HCT116 (cell line): ENCODE data around the gene LRRC71. TPM values are rescaled to one million over a fixed set of nuclear protein-coding genes. Genes with fewer than 3 reads are reported as not detected.

ENCODE experiments used
- ATAC-seq: fragments of 200-7000 bp; cut with Tn5 transposase; 2 replicates; pipeline ENCODE4 v1.9.1; 2020; ENCODE audit warnings: mild to moderate bottlenecking, moderate library complexity
- BruUV-seq: library from RNA; stranded (reverse); fragments of 400-500 nt; replicated peaks from 2 replicates; lab custom pipeline; 2021; lab: Mats Ljungman, UMichigan
- CTCF ChIA-PET: fragments of 300-600 bp; sonication (Branson Sonifier 250); formaldehyde crosslinking; loops from one replicate; lab custom pipeline; 2021; ENCODE audit warnings: antibody characterized with exemption; lab: Charles Lee
- POLR2A ChIA-PET: fragments of 300-600, 350-600 bp; sonication (Branson Sonifier 250); formaldehyde crosslinking; loops from one replicate; lab custom pipeline; 2021; ENCODE audit warnings: antibody characterized with exemption; lab: Charles Lee
- RAD21 ChIA-PET, 2 experiments: fragments of 300-600 bp; sonication (Branson Sonifier 250); formaldehyde crosslinking; loops; one replicate each; lab custom pipeline; 2023; ENCODE audit warnings: low total read pairs in 2 of 2; ENCODE audit not compliant: uncharacterized antibody in 2 of 2, unreplicated experiment in 2 of 2, low non-redundant PET in 1 of 2; lab: Charles Lee
- DNase-seq: peaks from one replicate; pipeline ENCODE4 v3.0.0-alpha.2; 2010; ENCODE audit warnings: low read depth, low spot score
- H2AFZ ChIP-seq: fragments of 200-600 bp; shearing (Covaris generic), sonication (generic); 2 replicates; pipeline ENCODE4 v1.6.1; 2017; ENCODE audit warnings: low read depth, mixed run types, mixed read lengths, antibody characterized with exemption, low read length; ENCODE audit not compliant: poor library complexity, severe bottlenecking
- H3K27ac ChIP-seq: 2 replicates; pipeline ENCODE4 v1.5.1; 2012; ENCODE audit warnings: low read depth, low read length
- H3K27me3 ChIP-seq: fragments of 200-600 bp; sonication (generic); 2 replicates; pipeline ENCODE4 v1.6.1; 2016; ENCODE audit warnings: mixed run types, low read length, mixed read lengths; ENCODE audit not compliant: insufficient read depth
- H3K36me3 ChIP-seq, 2 experiments: fragments of 200-500 bp in 1 of 2; fragments of 200-600 bp in 1 of 2; sonication (Bioruptor generic) in 1 of 2; sonication (generic) in 1 of 2; 2 replicates each; pipeline versions ENCODE4 v1.5.1 to v1.6.1; 2014 to 2016; ENCODE audit warnings: low read length in 2 of 2, inconsistent platforms in 1 of 2, mixed read lengths in 1 of 2, mixed run types in 1 of 2; ENCODE audit not compliant: insufficient read depth in 2 of 2, control insufficient read depth in 1 of 2
- H3K4me1 ChIP-seq, 2 experiments: fragments of 200-600 bp in 1 of 2; sonication (generic) in 1 of 2; 2 replicates each; pipeline versions ENCODE4 v1.5.1 to v1.6.1; 2012 to 2017; ENCODE audit warnings: low read length in 2 of 2, inconsistent platforms in 1 of 2, mild to moderate bottlenecking in 1 of 2, mixed read lengths in 1 of 2, mixed run types in 1 of 2, moderate library complexity in 1 of 2; ENCODE audit not compliant: insufficient read depth in 2 of 2, control insufficient read depth in 1 of 2
- H3K4me2 ChIP-seq: fragments of 200-600 bp; sonication (generic); 2 replicates; pipeline ENCODE4 v1.6.1; 2017; ENCODE audit warnings: mixed run types, low read length, mixed read lengths
- H3K4me3 ChIP-seq, 2 experiments: fragments of 200-600 bp in 1 of 2; sonication (generic) in 1 of 2; replicated peaks in 1 of 2; 2 replicates each; pipeline ENCODE4 v1.5.1; 2011 to 2016; ENCODE audit warnings: low read length in 2 of 2, control low read depth in 1 of 2, low read depth in 1 of 2, mild to moderate bottlenecking in 1 of 2, mixed read lengths in 1 of 2, mixed run types in 1 of 2
- H3K79me2 ChIP-seq: fragments of 200-600 bp; sonication (generic); 2 replicates; pipeline ENCODE4 v1.6.1; 2017; ENCODE audit warnings: mild to moderate bottlenecking, mixed run types, low read length, moderate library complexity, mixed read lengths; ENCODE audit not compliant: insufficient read depth
- H3K9ac ChIP-seq: fragments of 200-600 bp; sonication (generic); 2 replicates; pipeline ENCODE4 v1.6.1; 2016; ENCODE audit warnings: low read length, mixed read lengths
- H3K9me2 ChIP-seq: fragments of 200-600 bp; sonication (generic), shearing (Covaris generic); 2 replicates; pipeline ENCODE4 v1.6.1; 2017; ENCODE audit warnings: mixed run types, mild to moderate bottlenecking, moderate library complexity; ENCODE audit not compliant: insufficient read depth
- H3K9me3 ChIP-seq, 2 experiments: fragments of 200-500 bp in 1 of 2; fragments of 200-600 bp in 1 of 2; sonication (Bioruptor generic) in 1 of 2; sonication (generic) in 1 of 2; 2 replicates each; pipeline ENCODE4 v1.6.1; 2014 to 2017; ENCODE audit warnings: low read length in 2 of 2, mixed read lengths in 2 of 2, inconsistent platforms in 1 of 2, low read depth in 1 of 2, mild to moderate bottlenecking in 1 of 2, mixed run types in 1 of 2, moderate library complexity in 1 of 2; ENCODE audit not compliant: control insufficient read depth in 1 of 2, insufficient read depth in 1 of 2
- H4K20me1 ChIP-seq: fragments of 200-600 bp; sonication (generic), shearing (Covaris generic); 2 replicates; pipeline ENCODE4 v1.6.1; 2017; ENCODE audit warnings: mixed run types, mild to moderate bottlenecking, moderate library complexity; ENCODE audit not compliant: insufficient read depth
- CBX3 ChIP-seq: IDR thresholded peaks from 2 replicates; pipeline ENCODE4 v1.6.1; 2012; ENCODE audit warnings: low read depth
- EZH2 ChIP-seq: fragments of 200-600 bp; sonication (generic); IDR thresholded peaks from 2 replicates; pipeline ENCODE4 v1.6.1; 2017; ENCODE audit warnings: antibody characterized with exemption, mixed run types
- EZH2phosphoT487 ChIP-seq: fragments of 200-600 bp; IDR thresholded peaks from 2 replicates; pipeline ENCODE4 v1.6.1; 2018; ENCODE audit warnings: antibody characterized with exemption, borderline replicate concordance
- JUND ChIP-seq: IDR thresholded peaks from 2 replicates; pipeline ENCODE4 v1.6.1; 2012
- MAX ChIP-seq: IDR thresholded peaks from 2 replicates; pipeline ENCODE4 v1.6.1; 2012
- RAD21 ChIP-seq: IDR thresholded peaks from 2 replicates; pipeline ENCODE4 v1.6.1; 2012; ENCODE audit warnings: low read depth, mild to moderate bottlenecking
- SP1 ChIP-seq: IDR thresholded peaks from 2 replicates; pipeline ENCODE4 v1.6.1; 2012; ENCODE audit warnings: low read depth
- YY1 ChIP-seq: IDR thresholded peaks from 2 replicates; pipeline ENCODE4 v1.6.1; 2011; ENCODE audit warnings: low read length, low read depth, moderate library complexity, mild to moderate bottlenecking; ENCODE audit not compliant: insufficient replicate concordance; ENCODE audit errors: extremely low read depth
- intact Hi-C: fragments of 100-400 bp; cut with micrococcal nuclease; formaldehyde crosslinking; loops from 2 replicates; pipeline ENCODE4 v1.10.0; 2022
- total RNA-seq: library from RNA; stranded (reverse); gene quantifications from one replicate; pipeline ENCODE4 v1.2.1, GENCODE V29; 2021; ENCODE audit not compliant: unreplicated experiment
- TF ChIP-seq, protein P1 (sequence below): IDR thresholded peaks from 2 replicates; pipeline ENCODE4 v1.6.1; 2012; ENCODE audit warnings: low read depth
- TF ChIP-seq, protein P2 (sequence below): IDR thresholded peaks from 2 replicates; pipeline ENCODE4 v1.6.1; 2012

The LRRC71 gene
- total RNA-seq, 1 experiment from 2014 or later, result not detected

- CTCF ChIA-PET, result no interaction called here
Observed at GRCh38 chr1:156939786-156940334, 19.4 kb downstream of the LRRC71 start.

More at GRCh38 chr1:156939786-156940334, 19.4 kb downstream of the LRRC71 start:
- ATAC-seq (no peak), DNase-seq (no peak)
- Histone ChIP-seq H3K9me3 (no peaks in the 10 kb centered on the region), H3K4me3 (no peak overlapping the region), H3K36me3 (peaks cover 9 to 13% of the 10 kb centered on the region in 2 experiments), H2AFZ (no peak overlapping the region), H3K79me2 (no peaks in the 10 kb centered on the region), H3K9ac (no peak overlapping the region), H3K4me1 (no peaks in the 10 kb centered on the region), H4K20me1 (no peaks in the 10 kb centered on the region), H3K27me3 (no peaks in the 10 kb centered on the region), H3K27ac (no peak overlapping the region), H3K4me2 (no peak overlapping the region), H3K9me2 (no peaks in the 10 kb centered on the region)
- no TSS peak for BruUV-seq
- intact Hi-C loops, result no loop called here
- RAD21 ChIA-PET, result no interaction called here
- POLR2A ChIA-PET, result no interaction called here
- no peak for TF ChIP-seq EZH2phosphoT487
- TF ChIP-seq EZH2, result no peak
- no peak for TF ChIP-seq MAX
- TF ChIP-seq JUND, result no peak
- TF ChIP-seq, protein P1, sequence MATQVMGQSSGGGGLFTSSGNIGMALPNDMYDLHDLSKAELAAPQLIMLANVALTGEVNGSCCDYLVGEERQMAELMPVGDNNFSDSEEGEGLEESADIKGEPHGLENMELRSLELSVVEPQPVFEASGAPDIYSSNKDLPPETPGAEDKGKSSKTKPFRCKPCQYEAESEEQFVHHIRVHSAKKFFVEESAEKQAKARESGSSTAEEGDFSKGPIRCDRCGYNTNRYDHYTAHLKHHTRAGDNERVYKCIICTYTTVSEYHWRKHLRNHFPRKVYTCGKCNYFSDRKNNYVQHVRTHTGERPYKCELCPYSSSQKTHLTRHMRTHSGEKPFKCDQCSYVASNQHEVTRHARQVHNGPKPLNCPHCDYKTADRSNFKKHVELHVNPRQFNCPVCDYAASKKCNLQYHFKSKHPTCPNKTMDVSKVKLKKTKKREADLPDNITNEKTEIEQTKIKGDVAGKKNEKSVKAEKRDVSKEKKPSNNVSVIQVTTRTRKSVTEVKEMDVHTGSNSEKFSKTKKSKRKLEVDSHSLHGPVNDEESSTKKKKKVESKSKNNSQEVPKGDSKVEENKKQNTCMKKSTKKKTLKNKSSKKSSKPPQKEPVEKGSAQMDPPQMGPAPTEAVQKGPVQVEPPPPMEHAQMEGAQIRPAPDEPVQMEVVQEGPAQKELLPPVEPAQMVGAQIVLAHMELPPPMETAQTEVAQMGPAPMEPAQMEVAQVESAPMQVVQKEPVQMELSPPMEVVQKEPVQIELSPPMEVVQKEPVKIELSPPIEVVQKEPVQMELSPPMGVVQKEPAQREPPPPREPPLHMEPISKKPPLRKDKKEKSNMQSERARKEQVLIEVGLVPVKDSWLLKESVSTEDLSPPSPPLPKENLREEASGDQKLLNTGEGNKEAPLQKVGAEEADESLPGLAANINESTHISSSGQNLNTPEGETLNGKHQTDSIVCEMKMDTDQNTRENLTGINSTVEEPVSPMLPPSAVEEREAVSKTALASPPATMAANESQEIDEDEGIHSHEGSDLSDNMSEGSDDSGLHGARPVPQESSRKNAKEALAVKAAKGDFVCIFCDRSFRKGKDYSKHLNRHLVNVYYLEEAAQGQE, result no peak
- no peak for TF ChIP-seq RAD21
- TF ChIP-seq CBX3, result no peak
- TF ChIP-seq SP1, result no peak
- TF ChIP-seq YY1, result no peak
- TF ChIP-seq, protein P2, sequence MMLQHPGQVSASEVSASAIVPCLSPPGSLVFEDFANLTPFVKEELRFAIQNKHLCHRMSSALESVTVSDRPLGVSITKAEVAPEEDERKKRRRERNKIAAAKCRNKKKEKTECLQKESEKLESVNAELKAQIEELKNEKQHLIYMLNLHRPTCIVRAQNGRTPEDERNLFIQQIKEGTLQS, result no peak
